Measurements from ENCODE around the gene THSD1. TPM values are rescaled to one million over a fixed set of nuclear protein-coding genes. Genes with fewer than 3 reads are reported as not detected.
"Not testable (repeated sequence)": the region's sequence is repeated elsewhere in the genome, so short reads cannot be mapped to it uniquely, and the experiment has no call there.

Gene THSD1
- total and polyA plus RNA-seq, 10 of the 15 experiments (the other 5 are each of a cell fraction or from before 2014, with no cell fraction given), result 0.03 to 0.20 (median 0.13) TPM; not detected in 2

- CTCF ChIA-PET, result interaction anchor here (0.7 to 5.1 kb wide), 5 partner anchors 8 to 109 kb away, joined by 3 to 82 read pairs (median 4); partner anchors contain the start of gene VPS36
Observed at GRCh38 chr13:52344108-52344507, 61.9 kb downstream of the THSD1 start.

GRCh38 chr13:52342203-52342602 lies 63.8 kb downstream of the THSD1 start:
- H3K27me3 ChIP-seq (replicated peaks in 1 of 2; ENCODE audit: control insufficient read depth in 2 of 2, insufficient read depth in 2 of 2, low read length in 1 of 2); BruUV-seq (replicated peaks); DNase-seq (ENCODE audit: low read depth, low spot score); H3K36me3 ChIP-seq (ENCODE audit: control insufficient read depth in 2 of 2, insufficient read depth in 2 of 2, low read length in 1 of 2); FAIRE-seq; in situ Hi-C loops (cut with MboI); H3K4me3 ChIP-seq; H3K27ac ChIP-seq (ENCODE audit: control insufficient read depth, insufficient read depth); H3K79me2 ChIP-seq (ENCODE audit: control insufficient read depth, insufficient read depth, low read length); H3K9ac ChIP-seq (ENCODE audit: control insufficient read depth, insufficient read depth, low read length); H4K20me1 ChIP-seq (ENCODE audit: control insufficient read depth, insufficient read depth); H3K9me3 ChIP-seq (replicated peaks; ENCODE audit: control insufficient read depth, insufficient read depth, low read length); intact Hi-C loops (cut with micrococcal nuclease; ENCODE audit: unreplicated experiment); ATAC-seq; H2AFZ ChIP-seq (ENCODE audit: control insufficient read depth, low read depth, low read length); POLR2A ChIA-PET; H3K4me2 ChIP-seq (ENCODE audit: control insufficient read depth, insufficient read depth); H3K4me1 ChIP-seq (ENCODE audit: control insufficient read depth, insufficient read depth, low read length): not testable (repeated sequence)
- SMC1A ChIA-PET (ENCODE audit: uncharacterized antibody, unreplicated experiment), result interaction anchor here (3.5 kb wide), 1 partner anchor 108 kb away, joined by 46 read pairs; the partner anchor contains the start of gene VPS36
- RAD21 ChIA-PET (ENCODE audit: unreplicated experiment), result interaction anchor here (2.9 kb wide), 1 partner anchor 107 kb away, joined by 34 read pairs; the partner anchor contains the start of gene VPS36
- 75% methylated on average over 3 of the region's 3 CpGs for WGBS (ENCODE audit: insufficient coverage, insufficient replicate concordance, low lambda C conversion rate, missing lambda C conversion rate)
- CTCF ChIA-PET, result interaction anchor here (5.1 kb wide), 1 partner anchor 107 kb away, joined by 82 read pairs; the partner anchor contains the start of gene VPS36

More at GRCh38 chr13:52344108-52344507, 61.9 kb downstream of the THSD1 start:
- BruUV-seq (replicated peaks), result no TSS peak
- intact Hi-C loops (cut with micrococcal nuclease; ENCODE audit: unreplicated experiment) (no loop called here), in situ Hi-C loops (cut with MboI) (no loop called here)
- ATAC-seq, result no peak
- no peaks in the 10 kb centered on the region for H3K4me1 ChIP-seq (ENCODE audit: control insufficient read depth, insufficient read depth, low read length)
- no peak overlapping the region for H3K4me2 ChIP-seq (ENCODE audit: control insufficient read depth, insufficient read depth)
- H2AFZ ChIP-seq (ENCODE audit: control insufficient read depth, low read depth, low read length), result no peak overlapping the region
- no peak overlapping the region for H3K9ac ChIP-seq (ENCODE audit: control insufficient read depth, insufficient read depth, low read length)
- FAIRE-seq, result no peak
- DNase-seq (ENCODE audit: low read depth, low spot score), result no peak
- no peaks in the 10 kb centered on the region for H3K27me3 ChIP-seq (replicated peaks in 1 of 2; ENCODE audit: control insufficient read depth in 2 of 2, insufficient read depth in 2 of 2, low read length in 1 of 2)
- TF ChIP-seq BMI1 (IDR thresholded peaks at IDR 0.05; ENCODE audit: borderline replicate concordance), result no peak
- WGBS (ENCODE audit: insufficient coverage, insufficient replicate concordance, low lambda C conversion rate, missing lambda C conversion rate), result 76% methylated on average over 10 of the region's 10 CpGs
- H3K36me3 ChIP-seq (ENCODE audit: control insufficient read depth in 2 of 2, insufficient read depth in 2 of 2, low read length in 1 of 2), result no peaks in the 10 kb centered on the region
- no peak overlapping the region for H3K4me3 ChIP-seq
- H3K27ac ChIP-seq (ENCODE audit: control insufficient read depth, insufficient read depth), result no peak overlapping the region
- ChIA-PET POLR2A (no interaction called here), SMC1A (ENCODE audit: uncharacterized antibody, unreplicated experiment) (interaction anchor here (0.5 to 3.5 kb wide), 4 partner anchors 12 to 381 kb away, joined by 3 to 46 read pairs (median 4); partner anchors contain the start of gene VPS36), RAD21 (ENCODE audit: unreplicated experiment) (interaction anchor here (0.7 to 2.9 kb wide), 2 partner anchors 85 to 105 kb away, joined by 3 to 34 read pairs; partner anchors contain the start of gene VPS36)
- H3K9me3 ChIP-seq (replicated peaks; ENCODE audit: control insufficient read depth, insufficient read depth, low read length), result no peaks in the 10 kb centered on the region
- no peaks in the 10 kb centered on the region for H3K79me2 ChIP-seq (ENCODE audit: control insufficient read depth, insufficient read depth, low read length)
- no peaks in the 10 kb centered on the region for H4K20me1 ChIP-seq (ENCODE audit: control insufficient read depth, insufficient read depth)

GRCh38 chr13:52337828-52338455 lies 68.0 kb downstream of the THSD1 start:
- FAIRE-seq; H3K79me2 ChIP-seq (ENCODE audit: control insufficient read depth, insufficient read depth, low read length); H3K4me3 ChIP-seq; ATAC-seq; H3K27ac ChIP-seq (ENCODE audit: control insufficient read depth, insufficient read depth); H4K20me1 ChIP-seq (ENCODE audit: control insufficient read depth, insufficient read depth); POLR2A ChIA-PET; H3K27me3 ChIP-seq (replicated peaks in 1 of 2; ENCODE audit: control insufficient read depth in 2 of 2, insufficient read depth in 2 of 2, low read length in 1 of 2); SMC1A ChIA-PET (ENCODE audit: uncharacterized antibody, unreplicated experiment); intact Hi-C loops (cut with micrococcal nuclease; ENCODE audit: unreplicated experiment); H3K36me3 ChIP-seq (ENCODE audit: control insufficient read depth in 2 of 2, insufficient read depth in 2 of 2, low read length in 1 of 2); BruUV-seq (replicated peaks); H3K4me2 ChIP-seq (ENCODE audit: control insufficient read depth, insufficient read depth); in situ Hi-C loops (cut with MboI); DNase-seq (ENCODE audit: low read depth, low spot score); H3K4me1 ChIP-seq (ENCODE audit: control insufficient read depth, insufficient read depth, low read length); H3K9ac ChIP-seq (ENCODE audit: control insufficient read depth, insufficient read depth, low read length); RAD21 ChIA-PET (ENCODE audit: unreplicated experiment); H3K9me3 ChIP-seq (replicated peaks; ENCODE audit: control insufficient read depth, insufficient read depth, low read length); H2AFZ ChIP-seq (ENCODE audit: control insufficient read depth, low read depth, low read length): not testable (repeated sequence)
- CTCF ChIA-PET, result interaction anchor here (1.1 kb wide), 1 partner anchor 113 kb away, joined by 3 read pairs; no protein-coding TSS in a partner anchor
- 29% methylated on average over 6 of the region's 7 CpGs for WGBS (ENCODE audit: insufficient coverage, insufficient replicate concordance, low lambda C conversion rate, missing lambda C conversion rate)

- H2AFZ ChIP-seq (ENCODE audit: control insufficient read depth, low read depth, low read length); intact Hi-C loops (cut with micrococcal nuclease; ENCODE audit: unreplicated experiment); CTCF ChIA-PET; POLR2A ChIA-PET; ATAC-seq; RAD21 ChIA-PET (ENCODE audit: unreplicated experiment); H3K4me2 ChIP-seq (ENCODE audit: control insufficient read depth, insufficient read depth); in situ Hi-C loops (cut with MboI); H4K20me1 ChIP-seq (ENCODE audit: control insufficient read depth, insufficient read depth); BruUV-seq (replicated peaks); FAIRE-seq; H3K27me3 ChIP-seq (replicated peaks in 1 of 2; ENCODE audit: control insufficient read depth in 2 of 2, insufficient read depth in 2 of 2, low read length in 1 of 2); SMC1A ChIA-PET (ENCODE audit: uncharacterized antibody, unreplicated experiment); H3K9me3 ChIP-seq (replicated peaks; ENCODE audit: control insufficient read depth, insufficient read depth, low read length); H3K4me1 ChIP-seq (ENCODE audit: control insufficient read depth, insufficient read depth, low read length); H3K36me3 ChIP-seq (ENCODE audit: control insufficient read depth in 2 of 2, insufficient read depth in 2 of 2, low read length in 1 of 2); H3K9ac ChIP-seq (ENCODE audit: control insufficient read depth, insufficient read depth, low read length); H3K27ac ChIP-seq (ENCODE audit: control insufficient read depth, insufficient read depth); H3K4me3 ChIP-seq; DNase-seq (ENCODE audit: low read depth, low spot score); H3K79me2 ChIP-seq (ENCODE audit: control insufficient read depth, insufficient read depth, low read length): not testable (repeated sequence)
- no CpG with 5 or more reads among the region's 22 CpGs for WGBS (ENCODE audit: insufficient coverage, insufficient replicate concordance, low lambda C conversion rate, missing lambda C conversion rate)
Observed at GRCh38 chr13:52334107-52334506, 71.9 kb downstream of the THSD1 start.
